ENCODE data around the gene CCBE1. TPM values are rescaled to one million over a fixed set of nuclear protein-coding genes. Genes with fewer than 3 reads are reported as not detected.
"Not testable (repeated sequence)": the region's sequence is repeated elsewhere in the genome, so short reads cannot be mapped to it uniquely, and the experiment has no call there.

The CCBE1 gene
- total and polyA plus RNA-seq, 12 donors = 4.8 to 56.8 (median 26.4) TPM

- TF ChIP-seq POLR2A (IDR thresholded peaks at IDR 0.05) (no peak), CTCF (IDR thresholded peaks at IDR 0.05) (peak in 3 of 6 experiments; percentile 10 to 27 (median 25))
- 32 to 54% (median 46%) methylated on average over 2 of the region's 2 CpGs for WGBS, 4 donors
- H3K36me3 ChIP-seq (replicated peaks in 1 of 2) = no peaks in the 10 kb centered on the region
- H3K9me3 ChIP-seq (replicated peaks in 1 of 3) = no peaks in the 10 kb centered on the region
- H3K27me3 ChIP-seq = no peaks in the 10 kb centered on the region
- intact Hi-C loops (cut with DNase I) = no loop called here
- H3K4me1 ChIP-seq (replicated peaks in 1 of 2) = peaks cover 12 to 17% of the 10 kb centered on the region in 2 donors
- no peak overlapping the region for H3K4me3 ChIP-seq
- peak; percentile 37 to 75 (median 63) for DNase-seq
- H3K27ac ChIP-seq = peak overlapping the region in 3 of 5 donors; percentile 41 to 78 (median 68)
Observed at GRCh38 chr18:59715966-59716369, 18.7 kb upstream of the CCBE1 start.

DNA sequence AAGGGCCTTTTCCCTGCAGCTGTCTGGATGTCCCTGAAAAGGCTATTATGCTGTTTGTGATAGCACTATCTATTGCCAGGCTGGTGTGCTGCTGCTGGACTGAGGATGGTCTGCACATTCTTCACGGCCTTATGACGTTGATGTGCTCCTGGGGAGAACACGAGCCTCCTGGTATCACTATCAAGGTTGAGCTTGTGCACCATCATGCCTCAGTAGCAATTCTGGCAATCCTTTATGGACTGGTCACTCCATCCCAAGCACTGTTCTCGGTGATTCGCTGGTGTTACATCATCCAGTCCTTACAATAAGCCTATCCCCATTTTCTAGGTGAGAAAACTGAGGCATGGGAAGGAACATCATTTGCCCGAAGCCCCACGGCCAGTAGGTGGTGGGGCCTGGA is 18.2 kb upstream of the CCBE1 start:
- peak overlapping the region in 3 of 5 donors; percentile 41 to 78 (median 68) for H3K27ac ChIP-seq
- no peak overlapping the region for H3K4me3 ChIP-seq
- H3K9me3 ChIP-seq (replicated peaks in 1 of 3) = no peaks in the 10 kb centered on the region
- H3K4me1 ChIP-seq (replicated peaks in 1 of 2) = peaks cover 12 to 17% of the 10 kb centered on the region in 2 donors
- H3K27me3 ChIP-seq = no peaks in the 10 kb centered on the region
- intact Hi-C loops (cut with DNase I) = no loop called here
- TF ChIP-seq POLR2A (IDR thresholded peaks at IDR 0.05) = no peak
- TF ChIP-seq CTCF (IDR thresholded peaks at IDR 0.05) = no peak
- no peaks in the 10 kb centered on the region for H3K36me3 ChIP-seq (replicated peaks in 1 of 2)
- peak in 4 of 7 donors; percentile 26 to 34 (median 32) for DNase-seq
- WGBS, 4 donors = 67 to 75% (median 72%) methylated on average over 7 of the region's 7 CpGs

- not testable (repeated sequence) for H3K4me3 ChIP-seq, DNase-seq
Observed at GRCh38 chr18:59714096-59714495, 16.9 kb upstream of the CCBE1 start.

DNA sequence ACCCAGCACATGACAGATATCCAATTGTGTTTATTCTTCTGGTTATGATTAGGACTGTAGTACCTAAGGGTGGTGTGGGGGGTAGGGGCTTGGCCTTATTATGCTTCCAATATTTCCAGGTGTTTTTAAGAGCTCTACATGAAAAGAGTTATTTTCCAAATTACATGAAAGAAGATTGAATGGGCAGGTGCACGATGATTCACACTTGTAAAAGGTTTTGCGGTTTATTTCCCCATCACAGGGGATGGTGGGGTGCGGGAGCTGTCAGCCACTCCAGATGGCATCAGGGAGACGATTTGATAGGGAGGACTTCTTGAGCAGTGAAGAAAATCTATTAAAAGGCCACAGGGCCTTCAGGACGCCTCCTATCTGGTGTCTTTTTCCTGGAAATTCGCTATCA is 15.1 kb upstream of the CCBE1 start:
- intact Hi-C loops (cut with DNase I) = no loop called here
- no peaks in the 10 kb centered on the region for H3K36me3 ChIP-seq (replicated peaks in 1 of 2)
- TF ChIP-seq POLR2A (IDR thresholded peaks at IDR 0.05) (no peak), CTCF (IDR thresholded peaks at IDR 0.05) (no peak)
- H3K4me1 ChIP-seq (replicated peaks in 1 of 2) = peaks cover 12 to 17% of the 10 kb centered on the region in 2 donors
- H3K27me3 ChIP-seq = no peaks in the 10 kb centered on the region
- no peak overlapping the region for H3K4me3 ChIP-seq
- DNase-seq = no peak
- no peak overlapping the region for H3K27ac ChIP-seq
- H3K9me3 ChIP-seq (replicated peaks in 1 of 3) = no peaks in the 10 kb centered on the region
- 72 to 90% (median 85%) methylated on average over 6 of the region's 6 CpGs for WGBS, 4 donors

More at GRCh38 chr18:59714096-59714495, 16.9 kb upstream of the CCBE1 start:
- H3K27me3 ChIP-seq; H3K36me3 ChIP-seq (replicated peaks in 1 of 2); H3K9me3 ChIP-seq (replicated peaks in 1 of 3); intact Hi-C loops (cut with DNase I); H3K27ac ChIP-seq: not testable (repeated sequence)
- WGBS, 4 donors = 94 to 96% methylated on average over 12 to 28 of the region's 28 CpGs; no CpG with 5 or more reads in 2 of the 4 donors
- H3K4me1 ChIP-seq (replicated peaks in 1 of 2) = peaks cover 12 to 17% of the 10 kb centered on the region in 2 donors

DNA sequence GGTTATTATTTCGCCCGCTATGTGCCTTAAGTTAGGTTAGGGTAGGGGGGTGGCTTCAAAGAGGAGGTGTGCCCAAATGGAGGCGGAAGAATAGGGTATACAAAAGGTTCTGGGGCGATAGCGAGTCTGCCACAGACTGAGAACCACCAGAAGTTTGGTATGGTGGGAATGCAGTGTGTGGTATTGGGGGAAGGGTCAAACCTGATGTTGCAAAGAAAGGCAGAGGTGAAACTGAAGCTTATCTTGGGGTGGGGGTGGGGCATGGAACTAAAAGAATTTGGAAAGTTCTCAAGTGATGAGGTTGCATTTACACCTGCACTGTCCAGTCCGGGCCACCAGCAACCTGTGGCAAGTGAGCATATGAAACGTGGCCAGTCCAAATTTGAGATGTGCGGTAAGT is 11.8 kb upstream of the CCBE1 start:
- 94 to 97% (median 95%) methylated on average over 8 of the region's 8 CpGs for WGBS, 4 donors

More for the DNA sequence above, 11.8 kb upstream of the CCBE1 start:
- peaks cover 0 to 3% of the 10 kb centered on the region in 2 donors for H3K4me1 ChIP-seq (replicated peaks in 1 of 2)
- no peaks in the 10 kb centered on the region for H3K9me3 ChIP-seq (replicated peaks in 1 of 3)
- no peaks in the 10 kb centered on the region for H3K27me3 ChIP-seq
- TF ChIP-seq POLR2A (IDR thresholded peaks at IDR 0.05) (no peak), CTCF (IDR thresholded peaks at IDR 0.05) (no peak)
- no peak for DNase-seq
- H3K4me3 ChIP-seq = no peak overlapping the region
- H3K27ac ChIP-seq = no peak overlapping the region
- H3K36me3 ChIP-seq (replicated peaks in 1 of 2) = no peaks in the 10 kb centered on the region
- intact Hi-C loops (cut with DNase I) = loop anchor here (10.0 kb wide), 2 partner anchors 66 to 244 kb away; no protein-coding TSS in a partner anchor

Measured in adrenal gland (tissue), 12 donors.